Thoracic aorta (tissue), 2 donors: ENCODE measurements around the gene FUT6. TPM values are rescaled to one million over a fixed set of nuclear protein-coding genes. Genes with fewer than 3 reads are reported as not detected.

Source experiments
- ATAC-seq: fragments of 150-250 bp; one replicate; pipeline ENCODE4 v1.8.0; 2017; ENCODE audit warnings: low read depth; ENCODE audit not compliant: insufficient number of reproducible peaks, low FRiP score
- DNase-seq: peaks from one replicate; pipeline ENCODE4 v3.0.0-alpha.2; 2020; ENCODE audit warnings: low spot score
- H3K27ac ChIP-seq, 2 donors: fragments of 200-600 bp; sonication (generic); 1 replicate in 1 of 2; 2 replicates in 1 of 2; pipeline ENCODE4 v1.5.1; 2016; ENCODE audit warnings: mild to moderate bottlenecking in 2 of 2, moderate library complexity in 2 of 2
- H3K27me3 ChIP-seq: fragments of 200-600 bp; sonication (generic); replicated peaks from 2 replicates; pipeline ENCODE4 v1.6.0; 2016; ENCODE audit warnings: mild to moderate bottlenecking; ENCODE audit not compliant: insufficient read depth
- H3K36me3 ChIP-seq: fragments of 200-600 bp; sonication (generic); one replicate; pipeline ENCODE4 v1.5.1; 2016
- H3K4me1 ChIP-seq, 2 donors: fragments of 200-600 bp; sonication (generic); 1 replicate in 1 of 2; 2 replicates in 1 of 2; pipeline versions ENCODE4 v1.5.1 to v1.6.0; 2016; ENCODE audit warnings: low read depth in 2 of 2, mild to moderate bottlenecking in 1 of 2; ENCODE audit not compliant: control insufficient read depth in 1 of 2
- H3K4me3 ChIP-seq: fragments of 200-600 bp; sonication (generic); 2 replicates; pipeline ENCODE4 v1.5.1; 2016; ENCODE audit warnings: mild to moderate bottlenecking
- H3K9me3 ChIP-seq: fragments of 200-600 bp; sonication (generic); 2 replicates; pipeline ENCODE4 v1.5.1; 2016
- total RNA-seq, 2 donors: library from RNA; depleted of rRNA; stranded (reverse); fragments of >200 nt; gene quantifications; one replicate each; pipeline versions ENCODE4 v1.1.0 to v1.2.3, GENCODE V29; 2016
- TF ChIP-seq, protein P1 (sequence below): fragments of 200-600 bp; sonication (generic); IDR thresholded peaks from one replicate; pipeline ENCODE4 v1.5.1; 2019; ENCODE audit warnings: antibody characterized with exemption

FUT6 gene
- total RNA-seq, 2 donors from 2014 or later: not detected

DNA sequence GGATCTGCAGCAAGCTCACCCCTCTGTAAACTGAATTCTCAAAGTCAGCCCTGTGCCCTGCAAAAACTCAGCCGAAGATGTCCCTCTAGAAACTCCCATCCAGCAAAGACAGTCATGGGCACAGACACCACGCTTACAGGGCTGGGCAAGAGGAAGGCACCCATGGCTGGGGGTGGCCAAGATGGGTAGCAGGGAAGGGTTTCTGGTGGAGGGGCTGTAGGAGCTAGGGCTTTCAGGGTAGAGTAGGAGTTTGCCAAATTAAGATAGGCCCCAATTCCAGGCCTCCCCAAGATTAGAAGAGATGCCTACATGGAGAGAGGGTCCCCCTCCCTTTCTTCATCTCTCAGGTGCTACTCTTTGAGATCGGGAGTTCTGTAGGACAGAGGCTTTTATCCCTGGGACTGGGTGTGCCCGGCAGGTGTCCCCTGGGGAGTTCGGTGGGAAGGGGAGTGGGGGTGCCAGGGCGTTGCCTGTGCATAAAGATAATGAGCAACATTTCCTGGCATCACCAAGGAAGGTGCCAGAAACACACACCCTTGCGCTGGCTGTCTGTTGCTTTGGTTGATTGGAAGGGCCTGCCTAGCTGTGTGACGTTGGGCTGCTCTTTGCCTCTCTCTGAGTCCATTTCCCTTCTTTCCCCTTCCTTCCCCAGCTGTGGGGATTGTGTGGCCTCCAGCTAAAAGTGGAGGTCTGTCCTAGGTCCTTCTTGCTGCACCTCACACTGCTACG is 25.2 kb downstream of the FUT6 start:
- DNase-seq (no peak), ATAC-seq (no peak)
- H3K27ac ChIP-seq: no peak overlapping the region
- TF ChIP-seq, protein P1, sequence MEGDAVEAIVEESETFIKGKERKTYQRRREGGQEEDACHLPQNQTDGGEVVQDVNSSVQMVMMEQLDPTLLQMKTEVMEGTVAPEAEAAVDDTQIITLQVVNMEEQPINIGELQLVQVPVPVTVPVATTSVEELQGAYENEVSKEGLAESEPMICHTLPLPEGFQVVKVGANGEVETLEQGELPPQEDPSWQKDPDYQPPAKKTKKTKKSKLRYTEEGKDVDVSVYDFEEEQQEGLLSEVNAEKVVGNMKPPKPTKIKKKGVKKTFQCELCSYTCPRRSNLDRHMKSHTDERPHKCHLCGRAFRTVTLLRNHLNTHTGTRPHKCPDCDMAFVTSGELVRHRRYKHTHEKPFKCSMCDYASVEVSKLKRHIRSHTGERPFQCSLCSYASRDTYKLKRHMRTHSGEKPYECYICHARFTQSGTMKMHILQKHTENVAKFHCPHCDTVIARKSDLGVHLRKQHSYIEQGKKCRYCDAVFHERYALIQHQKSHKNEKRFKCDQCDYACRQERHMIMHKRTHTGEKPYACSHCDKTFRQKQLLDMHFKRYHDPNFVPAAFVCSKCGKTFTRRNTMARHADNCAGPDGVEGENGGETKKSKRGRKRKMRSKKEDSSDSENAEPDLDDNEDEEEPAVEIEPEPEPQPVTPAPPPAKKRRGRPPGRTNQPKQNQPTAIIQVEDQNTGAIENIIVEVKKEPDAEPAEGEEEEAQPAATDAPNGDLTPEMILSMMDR: no peak
- no peaks in the 10 kb centered on the region for H3K4me1 ChIP-seq
- H3K9me3 ChIP-seq: no peaks in the 10 kb centered on the region
- no peak overlapping the region for H3K4me3 ChIP-seq
- H3K27me3 ChIP-seq: no peaks in the 10 kb centered on the region
- no peaks in the 10 kb centered on the region for H3K36me3 ChIP-seq

DNA sequence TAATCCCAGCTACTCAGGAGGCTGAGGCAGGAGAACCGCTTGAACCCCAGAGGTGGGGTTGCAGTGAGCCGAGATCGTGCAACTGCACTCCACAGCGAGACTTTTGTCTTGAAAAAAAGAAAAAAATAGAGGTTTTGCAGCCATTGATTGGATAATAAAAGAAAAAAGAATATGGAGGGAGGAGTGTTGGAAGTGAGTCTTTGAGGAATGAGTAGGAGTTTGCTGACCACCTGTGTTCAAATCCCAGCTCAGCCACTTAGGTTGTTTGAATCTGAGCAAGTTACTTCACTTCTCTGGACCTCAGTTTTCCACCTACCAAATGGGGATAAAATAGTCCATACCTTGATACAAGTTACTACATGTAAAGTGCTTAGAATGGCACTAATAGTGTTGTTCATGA is 28.4 kb downstream of the FUT6 start:
- no peak overlapping the region for H3K4me3 ChIP-seq
- TF ChIP-seq, protein P1: no peak
- H3K4me1 ChIP-seq: no peaks in the 10 kb centered on the region
- H3K9me3 ChIP-seq: no peaks in the 10 kb centered on the region
- no peaks in the 10 kb centered on the region for H3K36me3 ChIP-seq
- no peak for DNase-seq
- ATAC-seq: no peak
- H3K27me3 ChIP-seq: no peaks in the 10 kb centered on the region
- no peak overlapping the region for H3K27ac ChIP-seq

DNA sequence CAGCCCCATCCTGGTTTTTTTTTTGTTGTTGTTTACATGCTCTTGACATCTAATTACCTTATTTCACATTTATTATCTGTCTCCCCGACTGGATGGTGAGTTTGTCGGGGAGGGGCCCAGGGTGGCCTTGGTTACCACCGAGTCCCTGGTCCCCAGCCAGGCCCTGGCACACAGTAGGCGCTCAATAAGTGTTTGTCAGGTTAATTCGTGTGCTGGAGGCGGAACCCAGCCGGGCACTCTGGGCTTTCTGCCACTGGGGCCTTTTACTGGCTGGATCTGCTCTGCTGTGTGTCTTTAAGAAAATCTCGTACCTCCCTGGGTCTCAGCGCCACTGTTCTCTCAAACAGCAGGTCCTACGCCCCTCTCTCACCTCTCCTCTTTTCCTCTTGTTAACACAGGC is 30.0 kb downstream of the FUT6 start:
- no peak overlapping the region for H3K4me3 ChIP-seq
- no peaks in the 10 kb centered on the region for H3K9me3 ChIP-seq
- TF ChIP-seq, protein P1: no peak
- H3K36me3 ChIP-seq: no peaks in the 10 kb centered on the region
- DNase-seq (no peak), ATAC-seq (no peak)
- H3K27ac ChIP-seq: no peak overlapping the region
- H3K27me3 ChIP-seq: peaks cover 5% of the 10 kb centered on the region
- no peaks in the 10 kb centered on the region for H3K4me1 ChIP-seq

DNA sequence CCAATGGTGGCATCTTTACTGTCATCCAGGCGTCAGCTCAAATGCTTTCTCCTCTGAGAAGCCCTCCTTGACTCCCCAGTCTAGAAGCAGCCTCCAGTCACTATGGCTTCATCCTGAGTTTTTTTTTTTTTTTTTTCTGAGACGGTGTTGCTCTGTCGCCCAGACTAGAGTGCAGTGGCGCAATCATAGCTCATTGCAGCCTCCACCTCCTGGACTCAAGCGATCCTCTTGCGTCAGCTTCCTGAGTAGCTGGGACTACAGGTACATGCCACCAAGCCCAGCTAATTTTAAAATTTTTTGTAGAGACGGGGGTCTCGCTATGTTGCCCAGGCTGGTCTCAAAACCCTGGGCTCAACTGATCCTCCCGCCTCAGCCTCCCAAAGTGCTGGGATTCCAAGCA is 30.4 kb downstream of the FUT6 start:
- TF ChIP-seq, protein P1: no peak
- ATAC-seq: no peak
- H3K36me3 ChIP-seq: no peaks in the 10 kb centered on the region
- no peak for DNase-seq
- H3K27me3 ChIP-seq: peaks cover 5% of the 10 kb centered on the region
- no peak overlapping the region for H3K27ac ChIP-seq
- H3K9me3 ChIP-seq: no peaks in the 10 kb centered on the region
- no peak overlapping the region for H3K4me3 ChIP-seq
- no peaks in the 10 kb centered on the region for H3K4me1 ChIP-seq

DNA sequence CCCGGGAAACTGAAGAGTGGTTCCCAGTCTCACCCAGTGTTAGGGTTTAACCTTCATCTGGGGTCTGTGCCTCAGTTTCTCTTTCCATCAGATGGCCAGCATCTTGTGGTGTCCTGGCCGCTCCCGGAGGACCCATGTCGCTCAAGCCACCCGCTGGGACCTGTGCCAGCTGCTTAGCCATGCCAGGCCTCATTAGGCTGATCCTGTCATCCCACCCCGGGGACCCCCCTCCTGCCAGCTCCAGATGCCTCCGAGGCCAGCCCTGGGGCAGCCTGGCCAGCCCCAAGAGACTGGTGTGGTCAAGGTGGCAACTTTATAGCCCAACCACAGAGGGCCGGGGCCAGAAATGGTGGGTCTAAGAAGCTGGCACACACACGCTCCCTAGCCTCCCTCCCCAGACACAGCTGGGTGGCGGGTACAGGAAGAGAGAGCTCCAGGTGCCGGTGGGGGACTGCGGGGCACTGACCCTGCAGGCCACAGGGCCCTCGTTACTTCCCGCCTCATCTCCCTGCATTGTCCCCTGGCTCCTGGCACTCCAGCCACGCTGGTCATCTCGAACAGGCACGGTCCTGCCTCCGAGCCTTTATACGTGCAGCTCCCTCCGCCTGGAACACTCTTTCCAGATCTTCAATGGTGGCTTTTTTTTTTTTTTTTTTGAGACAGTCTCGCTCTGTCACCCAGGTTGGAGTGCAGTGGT is 31.2 kb downstream of the FUT6 start:
- no peak for ATAC-seq
- H3K36me3 ChIP-seq: no peaks in the 10 kb centered on the region
- TF ChIP-seq, protein P1: no peak
- DNase-seq: no peak
- H3K27me3 ChIP-seq: peaks cover 5% of the 10 kb centered on the region
- no peak overlapping the region for H3K27ac ChIP-seq
- peaks cover 4 to 7% of the 10 kb centered on the region in 2 donors for H3K4me1 ChIP-seq
- no peak overlapping the region for H3K4me3 ChIP-seq
- H3K9me3 ChIP-seq: no peaks in the 10 kb centered on the region
